Left lobe of liver (tissue), 2 donors: ENCODE data around the gene RXFP1. TPM values are rescaled to one million over a fixed set of nuclear protein-coding genes. Genes with fewer than 3 reads are reported as not detected.

Experiments used
- ATAC-seq: fragments of 200-7000 bp; cut with Tn5 transposase; one replicate; pipeline ENCODE4 v1.9.1; 2020; ENCODE audit warnings: mild to moderate bottlenecking, moderate library complexity
- DNase-seq: peaks from one replicate; pipeline ENCODE4 v3.0.0-alpha.2; 2020; ENCODE audit warnings: low spot score
- total RNA-seq: library from RNA; stranded (reverse); gene quantifications from one replicate; pipeline ENCODE4 v1.2.1, GENCODE V29; 2021
- donor health status: DM: no; HTN: no; CAD: no; lungs with moderate emphysema.
- donor health status: DM: no; HTN: yes; CAD: no.

RXFP1 gene
- total RNA-seq, 1 donor from 2014 or later, result 1.1 TPM

DNA sequence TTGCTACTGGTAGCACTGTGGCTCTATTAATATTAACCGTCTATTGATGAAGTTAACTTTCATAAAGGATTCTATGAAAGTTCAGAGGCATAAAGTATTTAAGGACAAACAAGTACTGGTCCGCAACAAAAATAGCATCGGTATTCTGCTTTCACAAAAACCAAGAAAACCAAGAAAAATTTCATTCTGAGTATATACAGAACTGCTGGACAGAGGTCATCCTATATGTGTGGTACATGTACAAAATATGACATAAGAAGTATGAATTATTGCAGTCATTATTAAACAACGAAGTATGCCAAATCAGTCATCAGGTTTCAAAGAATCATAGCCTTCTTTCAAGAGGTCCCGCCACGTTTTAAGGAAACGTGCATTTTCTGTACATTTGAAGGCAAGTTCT lies 147.6 kb downstream of the RXFP1 start:
- ATAC-seq (no peak), DNase-seq (no peak)

DNA sequence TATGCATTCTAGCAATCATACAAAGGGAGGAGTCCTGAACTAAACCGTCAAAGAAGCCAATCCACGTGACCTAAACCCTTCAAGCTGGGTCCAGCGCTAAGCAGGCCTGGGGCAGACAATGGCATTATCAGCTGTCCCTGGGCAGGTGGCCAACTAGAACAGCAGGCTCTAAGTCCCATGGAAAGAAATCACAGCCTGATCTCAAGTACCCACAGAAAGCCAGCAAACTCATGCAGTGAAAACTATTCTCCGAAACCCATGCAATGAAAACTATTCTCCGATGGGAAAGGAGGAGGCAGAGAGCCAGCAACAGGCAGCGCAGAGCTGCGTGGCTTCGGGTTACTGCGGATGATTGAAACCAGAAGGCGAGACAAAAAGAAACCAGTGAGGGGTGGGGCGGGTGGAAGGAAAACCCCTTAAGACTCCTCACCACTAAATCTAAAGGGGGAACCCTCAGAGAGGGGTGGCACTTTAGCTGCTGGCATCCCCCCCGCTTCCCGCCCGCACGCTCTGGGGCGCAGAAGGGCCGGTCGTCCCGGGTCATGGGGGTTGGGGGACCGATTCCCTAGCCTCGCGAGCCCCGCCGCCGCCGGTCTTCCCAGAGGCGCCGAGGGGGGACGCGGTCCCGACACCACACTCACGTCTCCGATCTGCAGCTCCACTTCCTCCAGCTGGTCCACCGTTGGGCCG lies 149.4 kb downstream of the RXFP1 start:
- ATAC-seq, result no peak
- DNase-seq, result peak; percentile 58

DNA sequence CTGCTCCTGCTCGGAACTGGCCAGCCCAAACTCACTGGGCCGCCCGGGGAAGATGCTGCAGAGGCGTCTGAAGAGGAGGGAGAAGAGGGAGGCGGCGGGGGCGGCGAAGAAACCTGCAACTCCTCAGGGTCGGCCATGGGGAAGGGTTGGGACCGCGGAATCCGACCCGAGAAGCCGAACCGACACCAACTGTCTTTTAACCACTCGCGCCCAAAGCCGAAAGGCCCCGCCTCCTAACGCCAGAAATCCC lies 149.9 kb downstream of the RXFP1 start, which contains the start of gene C4orf46:
Gene C4orf46, minus strand, starts transcription at position 223 of the 250 bp plus-strand sequence. Its CDS starts 86 bp downstream, at position 137.
- peak; percentile 4 for ATAC-seq
- no peak for DNase-seq

DNA sequence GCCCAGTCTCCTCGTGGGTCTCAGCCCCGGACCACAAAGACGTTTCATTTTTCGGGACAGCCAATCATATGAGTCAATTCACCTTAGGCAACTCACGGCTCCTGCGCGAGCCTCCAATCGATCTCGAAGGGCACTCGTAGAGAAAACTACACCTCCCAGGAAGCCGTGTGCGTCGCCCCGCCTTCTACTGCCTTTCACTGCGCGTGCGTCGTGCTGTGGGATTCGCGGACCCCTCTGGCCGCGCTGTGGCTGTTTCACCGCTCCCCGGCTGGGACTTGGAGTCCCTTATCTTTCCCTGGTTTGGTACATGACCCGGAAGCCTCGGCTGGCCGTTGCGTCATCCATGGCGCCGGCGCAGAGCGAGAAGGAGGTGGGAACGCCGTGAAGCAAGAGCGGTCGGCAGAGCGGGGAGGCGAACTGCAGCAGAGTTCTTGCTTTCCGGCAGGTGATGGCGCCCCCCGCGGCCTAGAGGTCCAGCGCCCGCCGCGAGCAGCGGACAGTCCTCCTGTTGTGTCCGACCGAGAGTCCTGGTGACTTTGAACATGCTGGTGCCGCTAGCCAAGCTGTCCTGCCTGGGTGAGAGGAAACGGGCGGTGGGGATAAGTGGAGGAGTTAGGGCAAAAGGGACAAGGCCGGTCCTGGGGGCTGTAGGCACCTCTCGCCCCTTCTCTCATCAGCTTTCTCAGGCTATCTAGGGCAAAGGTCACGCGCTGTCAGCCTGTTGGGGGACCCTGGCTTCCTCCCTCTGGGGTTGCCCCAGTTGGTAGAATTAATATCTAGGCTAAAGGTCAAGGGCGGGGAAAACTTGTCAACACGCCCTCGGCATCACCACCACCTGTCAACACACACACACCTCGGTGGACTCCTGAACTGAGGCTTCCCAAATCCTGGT lies 150.5 kb downstream of the RXFP1 start, which contains the start of gene ETFDH:
Gene ETFDH, plus strand, starts transcription at position 382 of the 892 bp plus-strand sequence. Its CDS starts 161 bp downstream, at position 543.
- ATAC-seq, result peak; percentile 87
- DNase-seq, result peak; percentile 100

DNA sequence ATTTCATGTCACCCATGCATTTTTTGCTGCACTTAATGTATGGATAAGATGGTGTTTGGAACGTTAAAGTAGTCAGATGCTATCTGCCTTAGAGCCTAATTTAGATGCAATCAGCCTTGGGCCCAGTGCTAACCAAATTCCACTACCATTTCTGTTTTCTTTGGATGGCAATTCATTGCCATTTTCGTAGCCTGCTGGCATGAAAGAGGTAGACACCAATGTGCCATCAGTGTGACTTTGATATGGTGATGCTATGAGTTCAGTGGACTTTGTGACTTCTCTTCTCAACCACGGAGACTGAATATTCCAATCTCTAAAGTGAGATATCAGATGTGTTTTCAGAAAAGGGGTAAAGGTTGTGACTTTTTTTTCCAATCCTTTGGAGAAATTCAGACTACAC lies 152.0 kb downstream of the RXFP1 start:
- ATAC-seq, result peak; percentile 15
- peak; percentile 59 for DNase-seq

DNA sequence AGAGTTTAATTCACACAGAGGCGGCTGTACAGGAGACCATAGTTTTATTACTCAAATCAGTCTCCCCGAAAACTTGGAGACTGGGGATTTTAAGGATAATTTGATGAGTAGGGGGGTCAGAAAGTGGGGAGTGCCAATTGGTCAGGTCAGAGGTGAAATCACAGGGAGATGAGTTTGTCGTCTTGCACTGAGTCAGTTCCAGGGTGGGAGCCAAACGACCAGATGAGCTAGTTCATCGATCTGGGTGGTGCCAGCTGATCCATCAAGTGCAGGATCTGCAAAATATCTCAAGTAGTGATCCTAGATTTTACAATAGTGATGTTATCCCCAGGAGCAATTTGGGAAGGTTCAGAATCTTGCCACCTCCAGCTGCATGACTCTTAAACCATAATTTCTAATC lies 154.4 kb downstream of the RXFP1 start:
- no peak for ATAC-seq

DNA sequence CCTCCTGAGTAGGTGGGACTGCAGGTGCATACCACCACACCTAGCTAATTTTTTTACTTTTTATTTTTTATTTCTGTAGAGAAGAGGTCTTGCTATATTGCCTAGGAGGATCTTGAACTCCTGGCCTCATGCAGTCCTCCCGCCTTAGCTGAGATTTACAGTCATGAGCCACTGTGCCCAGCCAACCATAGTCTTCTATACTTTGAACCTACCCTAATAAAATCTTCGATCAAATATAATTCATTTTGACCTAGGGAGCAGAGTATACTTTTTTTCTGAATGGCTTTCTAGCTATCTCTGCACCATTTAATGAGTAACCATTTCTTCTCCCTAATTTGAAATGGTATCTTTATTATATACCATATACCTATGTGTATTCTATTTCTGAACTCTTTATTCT lies 157.1 kb downstream of the RXFP1 start:
- DNase-seq (no peak), ATAC-seq (no peak)

More for the DNA sequence above, 154.4 kb downstream of the RXFP1 start:
- DNase-seq, result no peak

DNA sequence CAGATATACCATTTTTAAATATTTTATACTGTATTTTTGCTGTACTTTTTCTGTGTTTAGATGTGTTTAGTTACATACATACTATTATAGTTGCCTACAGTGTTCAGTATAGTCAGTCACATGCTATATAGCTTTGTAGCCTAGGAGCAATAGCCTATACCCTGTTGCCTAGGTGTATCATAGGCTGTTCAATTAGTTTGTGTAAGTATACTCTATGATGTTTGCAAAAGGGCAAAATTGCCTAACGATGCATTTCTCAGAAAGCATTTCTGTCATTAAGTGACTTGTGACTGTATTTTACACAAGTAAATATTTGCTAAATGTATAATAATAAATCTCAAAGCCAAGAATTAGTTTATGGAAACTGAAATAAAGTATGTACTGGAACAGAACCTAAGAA lies 159.9 kb downstream of the RXFP1 start:
- DNase-seq (no peak), ATAC-seq (no peak)

DNA sequence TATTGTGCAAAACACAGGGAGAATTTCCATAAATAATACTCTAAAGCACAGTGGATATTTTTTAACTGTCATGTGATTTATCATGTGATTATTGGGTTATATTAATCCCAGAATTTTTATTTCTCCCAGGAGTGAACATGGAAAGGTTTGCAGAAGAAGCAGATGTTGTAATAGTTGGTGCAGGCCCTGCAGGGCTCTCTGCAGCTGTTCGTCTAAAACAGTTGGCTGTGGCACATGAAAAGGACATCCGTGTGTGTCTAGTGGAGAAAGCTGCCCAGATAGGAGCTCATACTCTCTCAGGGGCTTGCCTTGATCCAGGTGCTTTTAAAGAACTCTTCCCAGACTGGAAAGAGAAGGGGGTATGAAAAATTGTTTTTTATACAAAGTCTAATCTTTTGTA lies 160.4 kb downstream of the RXFP1 start:
- DNase-seq, result no peak
- peak; percentile 36 for ATAC-seq

DNA sequence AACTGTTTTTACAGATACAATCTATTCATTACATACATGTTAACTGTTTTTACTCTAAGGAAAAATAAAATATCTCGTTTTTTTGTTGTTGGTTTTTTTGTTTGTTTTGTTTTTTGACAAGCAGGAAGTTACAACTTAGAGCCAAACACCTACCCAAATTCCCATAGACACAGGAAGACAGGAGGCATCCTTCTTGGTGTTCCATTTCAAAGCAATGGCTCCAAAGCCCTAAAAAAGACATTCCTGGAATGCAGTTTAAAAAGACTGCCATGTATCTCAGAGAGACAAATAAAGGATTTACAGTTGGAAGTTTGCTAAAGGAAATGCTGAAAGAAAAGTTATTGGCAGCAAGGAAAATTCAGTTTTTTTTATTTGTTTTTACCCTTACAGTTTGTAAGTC lies 167.1 kb downstream of the RXFP1 start:
- ATAC-seq (no peak), DNase-seq (no peak)

Other genes with a start within 250 kb of the RXFP1 start
- gene C4orf46, start 150.0 kb downstream of the RXFP1 start, total RNA-seq, result 0.60 TPM
- 134 TPM for gene ETFDH, start 150.4 kb downstream of the RXFP1 start, total RNA-seq
- gene PPID, start 201.5 kb downstream of the RXFP1 start, total RNA-seq, result 12.5 TPM
- gene FNIP2, start 247.1 kb downstream of the RXFP1 start, total RNA-seq, result 60.8 TPM